ENCODE data around the gene ANKRD60.
A peak's percentile ranks its signal among the peaks of the same experiment; 100 is the strongest.

The ANKRD60 gene

DNA sequence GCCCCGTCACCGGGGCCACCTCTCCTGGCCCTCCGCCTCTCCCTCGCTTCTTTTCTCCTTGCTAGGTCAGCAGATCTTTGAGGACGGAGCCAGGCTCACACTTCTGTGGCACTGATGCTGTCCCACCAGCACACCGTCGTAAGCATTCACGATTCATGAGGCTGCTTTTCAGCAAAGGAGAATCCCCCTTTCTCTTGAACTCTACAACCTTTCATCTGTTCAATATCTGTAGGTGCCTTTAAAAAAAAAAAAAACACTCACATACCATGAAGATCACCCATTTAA, 31.3 kb downstream of the ANKRD60 start:
- no peak for TF ChIP-seq TCF12 (IDR thresholded peaks at IDR 0.05; ENCODE audit: low read depth)
- TF ChIP-seq RAD21 (IDR thresholded peaks at IDR 0.05; ENCODE audit: low read depth): no peak

DNA sequence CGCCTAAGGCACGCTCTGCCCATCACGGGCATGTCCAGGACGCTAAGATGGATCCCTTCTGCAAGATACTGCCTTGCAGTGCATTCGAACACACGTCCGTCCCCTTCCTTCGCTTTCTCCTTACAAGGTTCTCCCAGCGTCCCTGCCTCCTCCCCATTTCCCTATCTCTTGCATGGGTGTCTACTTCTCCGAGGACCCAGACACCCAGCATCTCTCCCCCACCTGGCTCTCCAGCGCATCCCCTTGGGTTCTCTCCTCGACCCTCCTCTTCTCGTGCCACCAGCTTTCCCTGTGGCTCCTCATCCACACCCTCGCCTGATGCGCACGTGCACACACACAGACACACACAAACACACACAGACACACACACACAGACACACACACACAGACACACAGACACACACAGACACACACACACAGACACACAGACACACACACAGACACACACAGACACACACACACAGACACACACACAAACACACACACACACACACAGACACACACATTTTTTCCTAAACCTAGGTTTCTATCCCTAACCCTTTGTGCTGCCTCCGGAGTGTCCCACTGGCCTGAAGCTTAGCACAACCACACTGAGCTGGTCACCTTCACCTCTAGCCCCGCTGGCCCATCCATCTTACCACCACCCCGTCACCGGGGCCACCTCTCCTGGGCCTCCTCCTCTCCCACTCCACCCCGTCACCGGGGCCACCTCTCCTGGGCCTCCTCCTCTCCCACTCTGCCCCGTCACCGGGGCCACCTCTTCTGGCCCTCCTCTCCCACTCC, 31.9 kb downstream of the ANKRD60 start:
- TF ChIP-seq TEAD4 (IDR thresholded peaks at IDR 0.05) (no peak), TCF12 (IDR thresholded peaks at IDR 0.05; ENCODE audit: low read depth) (no peak), CREB1 (IDR thresholded peaks at IDR 0.05; ENCODE audit: low read depth) (no peak), EP300 (IDR thresholded peaks at IDR 0.05; ENCODE audit: borderline replicate concordance) (no peak), NFIC (IDR thresholded peaks at IDR 0.05) (no peak), CEBPB (IDR thresholded peaks at IDR 0.05) (no peak), RAD21 (IDR thresholded peaks at IDR 0.05; ENCODE audit: low read depth) (no peak), TAF1 (IDR thresholded peaks at IDR 0.05; ENCODE audit: low read depth) (no peak)
- TF ChIP-seq, protein P1, sequence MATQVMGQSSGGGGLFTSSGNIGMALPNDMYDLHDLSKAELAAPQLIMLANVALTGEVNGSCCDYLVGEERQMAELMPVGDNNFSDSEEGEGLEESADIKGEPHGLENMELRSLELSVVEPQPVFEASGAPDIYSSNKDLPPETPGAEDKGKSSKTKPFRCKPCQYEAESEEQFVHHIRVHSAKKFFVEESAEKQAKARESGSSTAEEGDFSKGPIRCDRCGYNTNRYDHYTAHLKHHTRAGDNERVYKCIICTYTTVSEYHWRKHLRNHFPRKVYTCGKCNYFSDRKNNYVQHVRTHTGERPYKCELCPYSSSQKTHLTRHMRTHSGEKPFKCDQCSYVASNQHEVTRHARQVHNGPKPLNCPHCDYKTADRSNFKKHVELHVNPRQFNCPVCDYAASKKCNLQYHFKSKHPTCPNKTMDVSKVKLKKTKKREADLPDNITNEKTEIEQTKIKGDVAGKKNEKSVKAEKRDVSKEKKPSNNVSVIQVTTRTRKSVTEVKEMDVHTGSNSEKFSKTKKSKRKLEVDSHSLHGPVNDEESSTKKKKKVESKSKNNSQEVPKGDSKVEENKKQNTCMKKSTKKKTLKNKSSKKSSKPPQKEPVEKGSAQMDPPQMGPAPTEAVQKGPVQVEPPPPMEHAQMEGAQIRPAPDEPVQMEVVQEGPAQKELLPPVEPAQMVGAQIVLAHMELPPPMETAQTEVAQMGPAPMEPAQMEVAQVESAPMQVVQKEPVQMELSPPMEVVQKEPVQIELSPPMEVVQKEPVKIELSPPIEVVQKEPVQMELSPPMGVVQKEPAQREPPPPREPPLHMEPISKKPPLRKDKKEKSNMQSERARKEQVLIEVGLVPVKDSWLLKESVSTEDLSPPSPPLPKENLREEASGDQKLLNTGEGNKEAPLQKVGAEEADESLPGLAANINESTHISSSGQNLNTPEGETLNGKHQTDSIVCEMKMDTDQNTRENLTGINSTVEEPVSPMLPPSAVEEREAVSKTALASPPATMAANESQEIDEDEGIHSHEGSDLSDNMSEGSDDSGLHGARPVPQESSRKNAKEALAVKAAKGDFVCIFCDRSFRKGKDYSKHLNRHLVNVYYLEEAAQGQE (IDR thresholded peaks at IDR 0.05; ENCODE audit: low read depth): no peak
- TF ChIP-seq, protein P2, sequence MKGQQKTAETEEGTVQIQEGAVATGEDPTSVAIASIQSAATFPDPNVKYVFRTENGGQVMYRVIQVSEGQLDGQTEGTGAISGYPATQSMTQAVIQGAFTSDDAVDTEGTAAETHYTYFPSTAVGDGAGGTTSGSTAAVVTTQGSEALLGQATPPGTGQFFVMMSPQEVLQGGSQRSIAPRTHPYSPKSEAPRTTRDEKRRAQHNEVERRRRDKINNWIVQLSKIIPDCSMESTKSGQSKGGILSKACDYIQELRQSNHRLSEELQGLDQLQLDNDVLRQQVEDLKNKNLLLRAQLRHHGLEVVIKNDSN (IDR thresholded peaks at IDR 0.05): no peak
- TF ChIP-seq, protein P3, sequence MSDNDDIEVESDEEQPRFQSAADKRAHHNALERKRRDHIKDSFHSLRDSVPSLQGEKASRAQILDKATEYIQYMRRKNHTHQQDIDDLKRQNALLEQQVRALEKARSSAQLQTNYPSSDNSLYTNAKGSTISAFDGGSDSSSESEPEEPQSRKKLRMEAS (IDR thresholded peaks at IDR 0.05): no peak

DNA sequence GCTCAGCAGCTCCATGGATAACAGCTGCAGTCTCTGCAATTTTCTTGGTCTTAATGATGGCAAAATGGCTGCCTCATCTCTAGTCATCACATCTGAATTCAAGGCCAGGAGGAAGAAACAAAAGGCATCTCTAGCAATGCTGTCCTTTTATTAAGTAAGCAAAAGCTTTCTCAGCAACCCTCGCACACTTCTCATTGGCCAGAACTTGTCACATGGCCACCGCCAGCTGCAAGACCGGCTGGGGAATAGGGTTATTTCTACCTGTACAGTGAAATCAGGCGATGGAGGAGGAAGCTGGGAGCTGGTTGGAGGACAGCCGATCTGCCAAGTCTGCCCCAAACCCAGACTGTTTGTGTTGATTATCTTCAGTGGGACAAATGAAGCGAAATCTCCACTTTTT, 33.4 kb downstream of the ANKRD60 start:
- TF ChIP-seq, protein P2 (IDR thresholded peaks at IDR 0.05): peak; percentile 56
- no peak for TF ChIP-seq TCF12 (IDR thresholded peaks at IDR 0.05; ENCODE audit: low read depth)
- no peak for TF ChIP-seq FOXM1 (IDR thresholded peaks at IDR 0.05; ENCODE audit: borderline replicate concordance, low read depth)
- no peak for TF ChIP-seq CREB1 (IDR thresholded peaks at IDR 0.05; ENCODE audit: low read depth)

DNA sequence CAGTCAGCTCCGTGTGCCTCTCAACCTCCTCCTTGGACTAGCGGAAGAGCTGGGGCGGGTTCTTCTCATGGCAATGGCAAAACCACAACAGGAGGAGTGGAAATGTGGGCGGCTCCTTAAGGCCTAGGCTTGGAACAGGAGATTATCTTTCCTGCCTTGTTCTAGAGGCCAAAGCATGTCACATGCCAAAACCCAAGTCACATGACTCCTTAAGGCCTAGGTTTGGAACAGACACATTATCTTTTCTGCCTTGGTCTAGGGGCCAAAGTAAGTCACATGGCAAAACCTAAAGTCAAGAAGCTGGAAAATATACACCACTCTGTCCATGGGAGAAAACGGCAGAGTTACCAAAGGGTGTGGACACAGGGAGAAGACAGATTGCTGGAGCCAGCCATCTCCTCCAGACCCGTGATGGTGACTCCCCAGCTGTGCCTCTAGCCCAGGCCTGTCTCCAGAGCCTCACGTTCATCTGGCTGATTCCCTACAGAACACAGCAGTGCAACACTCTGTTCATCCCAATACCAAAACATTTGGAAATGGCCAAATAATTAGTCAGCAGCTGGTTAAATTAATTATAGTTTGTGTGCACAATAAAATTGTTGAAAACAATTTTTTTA, 34.2 kb downstream of the ANKRD60 start:
- no peak for TF ChIP-seq YY1 (IDR thresholded peaks at IDR 0.05; ENCODE audit: low read depth)
- TF ChIP-seq FOXM1 (IDR thresholded peaks at IDR 0.05; ENCODE audit: borderline replicate concordance, low read depth): no peak
- no peak for TF ChIP-seq TAF1 (IDR thresholded peaks at IDR 0.05; ENCODE audit: low read depth)
- TF ChIP-seq CREB1 (IDR thresholded peaks at IDR 0.05; ENCODE audit: low read depth): no peak
- no peak for TF ChIP-seq TEAD4 (IDR thresholded peaks at IDR 0.05)

DNA sequence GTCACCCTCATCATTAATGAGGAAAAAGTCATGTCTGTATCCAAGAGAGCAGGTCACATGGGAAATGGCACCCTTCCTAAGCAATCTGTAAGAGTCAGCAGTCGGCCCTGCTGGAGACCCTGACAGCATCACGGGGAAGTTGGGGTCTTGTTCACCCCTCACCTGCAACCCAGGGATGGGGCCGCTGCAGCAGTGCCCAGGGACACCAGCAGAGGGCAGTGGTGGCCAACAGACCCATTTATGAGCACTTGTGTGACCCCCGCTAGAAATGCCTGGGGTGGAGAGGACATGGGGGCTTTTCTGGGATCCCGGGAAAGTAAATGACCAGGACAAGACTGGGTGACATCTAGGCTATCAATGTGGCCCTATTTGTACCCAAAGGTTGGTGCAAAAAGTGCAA, 35.9 kb downstream of the ANKRD60 start:
- TF ChIP-seq TCF12 (IDR thresholded peaks at IDR 0.05; ENCODE audit: low read depth) (no peak), RAD21 (IDR thresholded peaks at IDR 0.05; ENCODE audit: low read depth) (peak; percentile 30; the same call in 1 of the 2 replicates), CEBPB (IDR thresholded peaks at IDR 0.05) (no peak), ZBTB7A (IDR thresholded peaks at IDR 0.05; ENCODE audit: low read depth) (no peak), FOXM1 (IDR thresholded peaks at IDR 0.05; ENCODE audit: borderline replicate concordance, low read depth) (no peak)
- TF ChIP-seq, protein P3 (IDR thresholded peaks at IDR 0.05): no peak

DNA sequence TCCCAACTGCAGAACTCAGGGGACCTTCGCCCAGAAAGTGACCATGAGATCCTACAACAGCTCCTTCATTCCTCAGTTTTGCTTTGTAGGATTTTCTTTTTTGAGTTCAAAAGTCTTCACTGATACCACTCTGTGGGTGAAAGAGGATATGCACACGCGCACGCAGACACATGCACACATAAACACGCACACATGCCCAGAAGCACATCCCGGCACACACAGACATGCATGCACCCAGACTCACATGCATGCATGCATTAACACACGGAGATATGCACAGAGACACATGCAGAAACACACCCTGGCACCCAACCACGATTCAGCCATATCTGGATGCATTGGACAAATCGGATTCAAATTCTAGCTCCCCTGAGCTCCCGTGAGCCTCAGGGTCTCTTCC, 36.4 kb downstream of the ANKRD60 start:
- TF ChIP-seq YY1 (IDR thresholded peaks at IDR 0.05; ENCODE audit: low read depth) (no peak), RAD21 (IDR thresholded peaks at IDR 0.05; ENCODE audit: low read depth) (no peak), ZBTB7A (IDR thresholded peaks at IDR 0.05; ENCODE audit: low read depth) (no peak)
- TF ChIP-seq, protein P3 (IDR thresholded peaks at IDR 0.05): no peak

DNA sequence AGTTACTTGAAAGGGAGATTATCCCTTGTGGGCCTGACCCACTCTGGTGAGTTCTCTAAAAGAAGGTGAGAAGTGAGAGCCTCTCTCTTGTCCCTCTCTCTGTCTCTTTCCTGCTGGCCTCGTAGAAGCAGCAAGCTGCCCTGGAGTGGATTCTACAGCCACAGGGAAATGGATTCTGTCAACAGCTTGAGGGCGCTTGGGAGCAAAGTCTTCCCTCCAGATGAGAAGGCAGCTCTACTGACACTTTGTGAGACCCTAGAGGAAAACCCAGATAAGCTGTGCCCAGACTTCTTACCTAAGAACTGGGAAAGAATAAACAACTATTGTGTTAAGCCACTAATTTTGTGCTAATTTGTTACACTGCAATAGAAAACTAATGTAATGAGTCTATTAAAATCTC, 39.9 kb downstream of the ANKRD60 start:
- no peak for TF ChIP-seq YY1 (IDR thresholded peaks at IDR 0.05; ENCODE audit: low read depth)
- TF ChIP-seq CEBPB (IDR thresholded peaks at IDR 0.05): no peak
- TF ChIP-seq TAF1 (IDR thresholded peaks at IDR 0.05; ENCODE audit: low read depth): no peak
- TF ChIP-seq CREB1 (IDR thresholded peaks at IDR 0.05; ENCODE audit: low read depth): no peak
- no peak for TF ChIP-seq TEAD4 (IDR thresholded peaks at IDR 0.05)
- TF ChIP-seq EP300 (IDR thresholded peaks at IDR 0.05; ENCODE audit: borderline replicate concordance): no peak
- no peak for TF ChIP-seq RAD21 (IDR thresholded peaks at IDR 0.05; ENCODE audit: low read depth)
- TF ChIP-seq, protein P1 (IDR thresholded peaks at IDR 0.05; ENCODE audit: low read depth): no peak
- TF ChIP-seq, protein P3 (IDR thresholded peaks at IDR 0.05): no peak
- TF ChIP-seq FOXM1 (IDR thresholded peaks at IDR 0.05; ENCODE audit: borderline replicate concordance, low read depth): no peak
- TF ChIP-seq, protein P2 (IDR thresholded peaks at IDR 0.05): no peak
- TF ChIP-seq EGR1 (IDR thresholded peaks at IDR 0.05): no peak
